Heart right ventricle (tissue), 16 donors: ENCODE results near the gene OR2AT4. TPM values are rescaled to one million over a fixed set of nuclear protein-coding genes. Genes with fewer than 3 reads are reported as not detected.

Source experiments
- ATAC-seq, 8 donors: fragments of 200-7000 bp; cut with Tn5 transposase; one replicate each; pipeline ENCODE4 v1.9.1; 2020; ENCODE audit warnings: mild to moderate bottlenecking in 8 of 8, moderate library complexity in 8 of 8, moderate number of reproducible peaks in 1 of 8
- DNase-seq, 2 donors: peaks; one replicate each; pipeline ENCODE4 v3.0.0-alpha.2; 2020
- H3K27ac ChIP-seq, 10 donors: fragments of 200-600 bp; sonication (generic) in 2 of 10; one replicate each; pipeline versions ENCODE4 v1.5.0 to v1.8.0; 2020 to 2022; ENCODE audit warnings: mild to moderate bottlenecking in 3 of 10
- H3K27me3 ChIP-seq, 7 donors: fragments of 200-600 bp; one replicate each; pipeline ENCODE4 v1.8.0; 2021 to 2022; ENCODE audit warnings: mild to moderate bottlenecking in 2 of 7
- H3K36me3 ChIP-seq, 9 donors: fragments of 200-600 bp; sonication (generic) in 1 of 9; one replicate each; pipeline versions ENCODE4 v1.5.0 to v1.8.0; 2020 to 2022; ENCODE audit warnings: mild to moderate bottlenecking in 2 of 9
- H3K4me1 ChIP-seq, 9 donors: fragments of 200-600 bp; sonication (generic) in 1 of 9; one replicate each; pipeline versions ENCODE4 v1.5.0 to v1.8.0; 2020 to 2022; ENCODE audit warnings: mild to moderate bottlenecking in 4 of 9
- H3K4me3 ChIP-seq, 10 donors: fragments of 200-600 bp; sonication (generic) in 2 of 10; one replicate each; pipeline versions ENCODE4 v1.5.0 to v1.8.0; 2020 to 2022; ENCODE audit warnings: mild to moderate bottlenecking in 7 of 10, moderate library complexity in 2 of 10
- H3K9me3 ChIP-seq, 11 donors: fragments of 200-600 bp in 10 of 11; sonication (generic) in 2 of 11; one replicate each; pipeline versions ENCODE4 v1.5.0 to v1.8.0; 2013 to 2022; ENCODE audit warnings: mild to moderate bottlenecking in 2 of 11, control low read depth in 1 of 11, moderate library complexity in 1 of 11
- CTCF ChIP-seq, 9 donors: fragments of 200-600 bp; sonication (generic) in 2 of 9; IDR thresholded peaks; one replicate each; pipeline versions ENCODE4 v1.5.0 to v1.8.0; 2021 to 2022; ENCODE audit warnings: antibody characterized with exemption in 9 of 9, mild to moderate bottlenecking in 5 of 9, moderate library complexity in 1 of 9
- WGBS, 2 donors: extraction: QIAGEN DNeasy Blood & Tissue Kit; methylation state at CpG; one replicate each; pipeline ENCODE4 v1.1.7; 2013; ENCODE audit warnings: inconsistent platforms in 1 of 2; 5-methylcytosine and 5-hydroxymethylcytosine counted together
- intact Hi-C, 10 donors: fragments of 100-400 bp; cut with DNase I; formaldehyde crosslinking; loops; one replicate each; pipeline versions ENCODE4 v1.11.1 to v1.14.2; 2022
- polyA plus RNA-seq, 2 donors: library from polyadenylated mRNA; stranded (reverse); fragments of 200-250 nt; gene quantifications; one replicate each; pipeline ENCODE4 v1.2.3, GENCODE V29; 2013
- total RNA-seq, 10 donors: library from RNA; stranded (reverse); fragmentation: NEBNext Ultra II Directional in 3 of 10; extraction: Animal tissue kit (Norgen Biotek cat#: 25700) in 3 of 10; gene quantifications; one replicate each; pipeline versions ENCODE4 v1.2.1 to v1.2.4, GENCODE V29; 2021 to 2023
- donor health status: Arrhythmogenic right ventricular cardiomyopathy.
- donor health status: ischemic (EF 13 %, LVEDD 7.1; RV severe dilation, severe dysfunction).
- donor health status: healthy with polysubstance abuse.
- donor health status: DM: no; HTN: yes; CAD: no.
- donor health status: DM: no; HTN: no; CAD: no.
- donor health status: ischemic (EF 25% LVEDD 6.9; RV normal size, moderate dysfunction).
- donor health status: ischemic (EF 25% LVEDD 5.7; RV mildly dilated, moderate dysfunction).
- donor health status: healthy.
- donor health status: DM: yes; HTN: yes; CAD: no.
- donor health status: Ischemic cardiomyopathy.
- donor health status: ischemic (EF 35%, LVEDD 5.7; RV mildly dilated, moderate dysfunction).
- donor health status: nonischemic (EF 11% LVEDD 7.7; RV severe dilation, severe dysfunction).
- donor health status: DM: yes; HTN: yes; CAD: no.
- donor health status: PGD.
- donor health status: ischemic (EF 29% LVEDD 5.4; RV normal size, mild dysfunction).
- donor health status: nonischemic (EF 23%, LVEDD 6.1; RV moderate dilation, normal function).

Gene OR2AT4
- total and polyA plus RNA-seq, 12 donors, result not detected

GRCh38 chr11:75078233-75078632 is 18.4 kb downstream of the OR2AT4 start:
- TF ChIP-seq CTCF (IDR thresholded peaks at IDR 0.05), result no peak

GRCh38 chr11:75077316-75077715 is 19.4 kb downstream of the OR2AT4 start:
- peaks cover 0 to 22% (median 5%) of the 10 kb centered on the region in 7 donors for H3K27me3 ChIP-seq
- intact Hi-C loops, result no loop called here

More at GRCh38 chr11:75078233-75078632, 18.4 kb downstream of the OR2AT4 start:
- Histone ChIP-seq H3K27me3 (peaks cover 0 to 29% (median 5%) of the 10 kb centered on the region in 7 donors), H3K9me3 (no peaks in the 10 kb centered on the region), H3K4me1 (no peaks in the 10 kb centered on the region), H3K4me3 (no peak overlapping the region), H3K27ac (no peak overlapping the region), H3K36me3 (no peaks in the 10 kb centered on the region)
- ATAC-seq, result no peak
- intact Hi-C loops, result no loop called here
- DNase-seq, result no peak
- WGBS, 2 donors, result 87% methylated on average over 2 of the region's 2 CpGs

GRCh38 chr11:75076671-75077070 is 20.0 kb downstream of the OR2AT4 start:
- intact Hi-C loops, result no loop called here
- no peak for TF ChIP-seq CTCF (IDR thresholded peaks at IDR 0.05)

More at GRCh38 chr11:75077316-75077715, 19.4 kb downstream of the OR2AT4 start:
- 71 to 82% methylated on average over 7 of the region's 7 CpGs for WGBS, 2 donors
- H3K4me3 ChIP-seq, result no peak overlapping the region
- ATAC-seq, result no peak
- no peaks in the 10 kb centered on the region for H3K36me3 ChIP-seq
- no peak for TF ChIP-seq CTCF (IDR thresholded peaks at IDR 0.05)
- no peak for DNase-seq
- no peaks in the 10 kb centered on the region for H3K4me1 ChIP-seq
- no peaks in the 10 kb centered on the region for H3K9me3 ChIP-seq
- H3K27ac ChIP-seq, result no peak overlapping the region

GRCh38 chr11:75073459-75074190 is 23.1 kb downstream of the OR2AT4 start:
- Histone ChIP-seq H3K9me3 (peaks cover 0 to 2% (median 0%) of the 10 kb centered on the region in 11 donors), H3K4me3 (no peak overlapping the region), H3K27me3 (peaks cover 0 to 37% (median 9%) of the 10 kb centered on the region in 7 donors), H3K27ac (no peak overlapping the region), H3K4me1 (no peaks in the 10 kb centered on the region), H3K36me3 (no peaks in the 10 kb centered on the region)
- 83 to 85% methylated on average over 3 of the region's 3 CpGs for WGBS, 2 donors
- ATAC-seq (no peak), DNase-seq (no peak)
- intact Hi-C loops, result no loop called here
- no peak for TF ChIP-seq CTCF (IDR thresholded peaks at IDR 0.05)

More at GRCh38 chr11:75076671-75077070, 20.0 kb downstream of the OR2AT4 start:
- Histone ChIP-seq H3K4me3 (no peak overlapping the region), H3K9me3 (no peaks in the 10 kb centered on the region), H3K27ac (no peak overlapping the region), H3K36me3 (no peaks in the 10 kb centered on the region), H3K27me3 (peaks cover 0 to 24% (median 5%) of the 10 kb centered on the region in 7 donors), H3K4me1 (no peaks in the 10 kb centered on the region)
- no peak for ATAC-seq
- no peak for DNase-seq
